CD14-positive monocyte (primary cell): Measurements from ENCODE around the gene KRT76. TPM values are rescaled to one million over a fixed set of nuclear protein-coding genes. Genes with fewer than 3 reads are reported as not detected.

Experiments used
- DNase-seq, 3 donors: peaks; one replicate each; pipeline ENCODE4 v3.0.0-alpha.2; 2011 to 2022
- H2AFZ ChIP-seq: 2 replicates; pipeline ENCODE4 v1.6.0; 2012; ENCODE audit warnings: mild to moderate bottlenecking, low read depth, low read length, inconsistent platforms; ENCODE audit not compliant: insufficient read depth, poor library complexity, severe bottlenecking
- H3K27ac ChIP-seq, 2 donors: 1 replicate in 1 of 2; 2 replicates in 1 of 2; pipeline ENCODE4 v1.5.1; 2012 to 2013; ENCODE audit warnings: low read length in 2 of 2, control low read depth in 1 of 2, inconsistent platforms in 1 of 2, low read depth in 1 of 2, mild to moderate bottlenecking in 1 of 2
- H3K27me3 ChIP-seq, 2 donors: one replicate each; pipeline versions ENCODE4 v1.6.0 to v1.6.1; 2011 to 2013; ENCODE audit warnings: low read length in 2 of 2; ENCODE audit not compliant: control insufficient read depth in 2 of 2, insufficient read depth in 2 of 2
- H3K36me3 ChIP-seq, 2 donors: replicated peaks in 1 of 2; 1 replicate in 1 of 2; 2 replicates in 1 of 2; pipeline versions ENCODE4 v1.5.1 to v1.6.1; 2012 to 2013; ENCODE audit warnings: low read length in 2 of 2, control low read depth in 1 of 2, inconsistent platforms in 1 of 2, mild to moderate bottlenecking in 1 of 2; ENCODE audit not compliant: insufficient read depth in 2 of 2, control insufficient read depth in 1 of 2
- H3K4me1 ChIP-seq, 2 donors: 1 replicate in 1 of 2; 2 replicates in 1 of 2; pipeline versions ENCODE4 v1.5.1 to v1.6.1; 2012 to 2013; ENCODE audit warnings: low read length in 2 of 2, control low read depth in 1 of 2, inconsistent platforms in 1 of 2, mild to moderate bottlenecking in 1 of 2, moderate library complexity in 1 of 2; ENCODE audit not compliant: insufficient read depth in 2 of 2, control insufficient read depth in 1 of 2
- H3K4me2 ChIP-seq: replicated peaks from 2 replicates; pipeline ENCODE3; 2012; ENCODE audit warnings: low read length, moderate library complexity, mild to moderate bottlenecking; ENCODE audit not compliant: poor library complexity, severe bottlenecking; ENCODE audit errors: extremely low read depth
- H3K4me3 ChIP-seq, 3 experiments: fragments of 200-600 bp in 1 of 3; sonication (generic) in 1 of 3; replicated peaks in 1 of 3; 1 replicate in 2 of 3; 2 replicates in 1 of 3; pipeline ENCODE4 v1.5.1; 2011 to 2013; ENCODE audit warnings: low read length in 3 of 3, mild to moderate bottlenecking in 3 of 3, control low read depth in 2 of 3, low read depth in 2 of 3, inconsistent platforms in 1 of 3, moderate library complexity in 1 of 3
- H3K79me2 ChIP-seq: 2 replicates; pipeline ENCODE4 v1.6.0; 2012; ENCODE audit warnings: mild to moderate bottlenecking, control low read depth, inconsistent platforms, low read length, moderate library complexity; ENCODE audit not compliant: insufficient read depth
- H3K9ac ChIP-seq: 2 replicates; pipeline ENCODE4 v1.6.0; 2017; ENCODE audit warnings: low read length, mild to moderate bottlenecking; ENCODE audit not compliant: insufficient read depth, poor library complexity, severe bottlenecking
- H3K9me3 ChIP-seq, 2 donors: replicated peaks in 1 of 2; 1 replicate in 1 of 2; 2 replicates in 1 of 2; pipeline versions ENCODE4 v1.5.1 to v1.6.1; 2012 to 2013; ENCODE audit warnings: low read length in 2 of 2, control low read depth in 1 of 2; ENCODE audit not compliant: control insufficient read depth in 1 of 2, insufficient read depth in 1 of 2
- H4K20me1 ChIP-seq: 2 replicates; pipeline ENCODE4 v1.6.0; 2012; ENCODE audit warnings: mild to moderate bottlenecking, low read length, control low read depth, moderate library complexity; ENCODE audit not compliant: insufficient read depth
- H3K27ac Mint-ChIP-seq, 7 donors: one replicate each; pipeline ENCODE4 v1.8.0; 2020; ENCODE audit warnings: mild to moderate bottlenecking in 7 of 7, mixed read lengths in 7 of 7, moderate library complexity in 6 of 7, inconsistent platforms in 2 of 7
- H3K27me3 Mint-ChIP-seq, 3 donors: one replicate each; pipeline ENCODE4 v1.8.0; 2021 to 2022; ENCODE audit warnings: low read depth in 3 of 3, mild to moderate bottlenecking in 3 of 3, mixed read lengths in 3 of 3, moderate library complexity in 3 of 3, inconsistent platforms in 1 of 3
- H3K36me3 Mint-ChIP-seq, 2 donors: one replicate each; pipeline ENCODE4 v1.8.0; 2020; ENCODE audit warnings: mixed read lengths in 2 of 2, inconsistent platforms in 1 of 2, mild to moderate bottlenecking in 1 of 2
- H3K4me1 Mint-ChIP-seq: one replicate; pipeline ENCODE4 v1.8.0; 2020; ENCODE audit warnings: mild to moderate bottlenecking, mixed read lengths
- H3K4me3 Mint-ChIP-seq, 2 donors: one replicate each; pipeline ENCODE4 v1.8.0; 2020; ENCODE audit warnings: mild to moderate bottlenecking in 2 of 2, mixed read lengths in 2 of 2, moderate library complexity in 1 of 2
- H3K9me3 Mint-ChIP-seq, 7 donors: one replicate each; pipeline ENCODE4 v1.8.0; 2020 to 2022; ENCODE audit warnings: mixed read lengths in 7 of 7, mild to moderate bottlenecking in 6 of 7, moderate library complexity in 6 of 7, inconsistent platforms in 2 of 7
- CTCF ChIP-seq: fragments of 200-600 bp; IDR thresholded peaks from one replicate; pipeline ENCODE4 v1.8.0; 2022; ENCODE audit warnings: antibody characterized with exemption, mild to moderate bottlenecking
- WGBS: methylation state at CpG from one replicate; pipeline ENCODE4 v1.1.5; 2013; ENCODE audit warnings: missing lambda C conversion rate; ENCODE audit not compliant: insufficient coverage; 5-methylcytosine and 5-hydroxymethylcytosine counted together
- intact Hi-C, 2 donors: fragments of 100-400 bp; cut with micrococcal nuclease; formaldehyde crosslinking; loops; one replicate each; pipeline versions ENCODE4 v1.15.0 to v1.15.1; 2023
- polyA plus RNA-seq, 3 donors: library from polyadenylated mRNA; depleted of rRNA in 1 of 3; unstranded in 2 of 3; stranded (reverse) in 1 of 3; fragments of 300-500 nt in 2 of 3; fragments of >200 nt in 1 of 3; fragmentation: Illumina TruSeq in 2 of 3; gene quantifications; 1 replicate in 2 of 3; 2 replicates in 1 of 3; pipeline ENCODE4 v1.2.3, GENCODE V29; 2012 to 2021

Gene KRT76
- polyA plus RNA-seq, 3 donors: not detected

- DNase-seq: no peak
- Mint-ChIP-seq H3K36me3 (no peaks in the 10 kb centered on the region), H3K27ac (no peak overlapping the region), H3K9me3 (peaks cover 0 to 2% (median 0%) of the 10 kb centered on the region in 7 donors), H3K27me3 (peaks cover 18 to 28% (median 24%) of the 10 kb centered on the region in 3 donors), H3K4me3 (no peak overlapping the region), H3K4me1 (peaks cover 2% of the 10 kb centered on the region)
- Histone ChIP-seq H3K4me1 (no peaks in the 10 kb centered on the region), H3K27ac (no peak overlapping the region), H3K4me2 (no peak overlapping the region), H3K36me3 (no peaks in the 10 kb centered on the region), H3K27me3 (peaks cover 6 to 12% of the 10 kb centered on the region in 2 donors), H3K79me2 (no peaks in the 10 kb centered on the region), H2AFZ (no peak overlapping the region), H4K20me1 (no peaks in the 10 kb centered on the region), H3K9ac (no peak overlapping the region), H3K9me3 (no peaks in the 10 kb centered on the region), H3K4me3 (no peak overlapping the region)
- 61% methylated on average over 3 of the region's 5 CpGs for WGBS
- intact Hi-C loops: no loop called here
- TF ChIP-seq CTCF: no peak
Measured at GRCh38 chr12:52794479-52795331, 17.6 kb upstream of the KRT76 start.

GRCh38 chr12:52792185-52793029, 15.3 kb upstream of the KRT76 start:
- Mint-ChIP-seq H3K36me3 (no peaks in the 10 kb centered on the region), H3K9me3 (peaks cover 0 to 5% (median 0%) of the 10 kb centered on the region in 7 donors), H3K27me3 (peaks cover 28 to 38% (median 28%) of the 10 kb centered on the region in 3 donors), H3K4me1 (peaks cover 5% of the 10 kb centered on the region), H3K4me3 (no peak overlapping the region), H3K27ac (no peak overlapping the region)
- Histone ChIP-seq H3K27ac (no peak overlapping the region), H3K9me3 (no peaks in the 10 kb centered on the region), H3K79me2 (no peaks in the 10 kb centered on the region), H2AFZ (no peak overlapping the region), H3K4me3 (no peak overlapping the region), H3K9ac (no peak overlapping the region), H3K36me3 (no peaks in the 10 kb centered on the region), H4K20me1 (no peaks in the 10 kb centered on the region), H3K4me1 (no peaks in the 10 kb centered on the region), H3K27me3 (peaks cover 6 to 19% of the 10 kb centered on the region in 2 donors), H3K4me2 (no peak overlapping the region)
- 91% methylated on average over 6 of the region's 10 CpGs for WGBS
- no peak for TF ChIP-seq CTCF
- no peak for DNase-seq
- intact Hi-C loops: no loop called here
